CD1c-positive myeloid dendritic cell (primary cell): ENCODE measurements around the gene NAV2.
"Not testable (repeated sequence)": the region's sequence is repeated elsewhere in the genome, so short reads cannot be mapped to it uniquely, and the experiment has no call there.

Experiments
- DNase-seq: peaks from one replicate; pipeline ENCODE4 v3.0.0-alpha.2; 2016; ENCODE audit errors: extremely low spot score

The NAV2 gene

DNA sequence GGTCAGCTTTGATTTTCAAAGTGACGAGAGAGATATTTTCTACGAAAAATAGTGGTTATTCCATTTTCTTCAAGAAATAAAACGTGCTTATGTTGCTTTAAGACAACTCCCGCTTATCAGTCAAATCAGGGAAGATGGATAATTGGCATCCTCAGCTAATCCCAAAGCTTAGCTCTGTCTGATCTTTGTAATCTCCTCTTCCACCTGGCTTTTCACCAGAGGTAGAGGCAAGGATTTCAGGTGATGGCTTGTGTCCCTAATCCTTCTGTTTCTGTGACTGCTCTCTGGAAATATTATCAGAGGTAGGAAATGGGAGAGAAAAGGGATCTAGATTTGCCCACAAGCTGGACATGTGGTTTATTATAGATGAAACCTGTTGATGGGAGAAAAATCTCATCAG, 368.7 kb downstream of the NAV2 start:
- no peak for DNase-seq

DNA sequence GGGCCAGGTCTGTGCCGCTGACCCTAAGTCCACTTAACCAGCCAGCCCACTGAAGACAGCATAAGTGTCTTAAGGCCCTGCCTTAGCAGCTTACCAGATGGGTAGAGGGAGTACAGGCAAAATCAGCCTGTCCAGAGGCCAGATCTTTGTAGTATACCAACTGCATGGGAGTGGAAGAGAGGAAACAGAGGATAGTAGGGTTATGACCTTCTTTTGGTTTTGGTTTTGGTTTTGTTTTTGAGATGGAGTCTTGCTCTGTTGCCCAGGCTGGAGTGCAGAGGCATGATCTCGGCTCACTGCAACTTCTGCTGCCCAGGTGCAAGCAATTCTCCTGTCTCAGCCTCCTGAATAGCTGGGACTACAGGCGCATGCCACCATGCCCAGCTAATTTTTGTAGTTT, 371.2 kb downstream of the NAV2 start:
- not testable (repeated sequence) for DNase-seq

GRCh38 chr11:20084921-20085814, 372.5 kb downstream of the NAV2 start:
- DNase-seq = no peak

DNA sequence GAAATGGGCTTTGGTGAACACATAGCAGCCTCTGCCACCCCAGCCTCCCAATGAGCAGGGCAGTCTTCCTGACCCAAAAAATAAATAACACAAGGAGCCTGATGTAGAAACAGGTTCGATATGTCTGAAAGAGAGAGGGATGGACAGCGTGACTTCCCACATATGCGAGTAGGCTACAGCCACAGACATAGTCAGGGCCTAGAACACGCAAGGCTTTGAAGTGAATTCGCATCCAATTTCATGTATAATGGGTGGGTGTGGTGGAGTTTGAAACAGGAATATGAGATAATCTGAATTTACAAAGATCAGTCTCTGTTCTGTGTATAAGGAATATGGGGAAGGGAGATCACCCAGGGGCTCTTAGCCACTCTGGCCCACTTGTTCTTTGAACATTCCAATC, 373.3 kb downstream of the NAV2 start:
- no peak for DNase-seq

GRCh38 chr11:20087118-20087521, 374.5 kb downstream of the NAV2 start:
- no peak for DNase-seq

- DNase-seq = no peak
Measured at GRCh38 chr11:20088397-20089225, 376.0 kb downstream of the NAV2 start.

DNA sequence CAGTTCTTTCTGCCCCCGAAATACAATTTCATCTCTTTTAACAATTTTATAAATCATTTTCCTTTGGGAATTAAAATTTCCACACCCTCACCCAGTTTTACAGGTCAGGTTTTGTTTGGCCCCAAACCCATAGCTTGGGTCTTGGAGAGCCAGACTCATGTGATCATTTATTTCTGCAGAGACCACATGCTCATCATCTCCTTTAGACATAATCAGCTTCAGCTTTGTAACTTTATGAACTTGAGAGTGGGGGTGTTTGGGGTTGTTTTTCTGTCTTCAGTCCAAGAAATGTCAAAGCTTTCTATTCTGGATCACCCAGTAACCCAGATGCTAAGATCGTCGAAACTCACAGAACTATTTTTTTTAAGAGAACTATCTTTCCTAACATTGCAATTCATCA, 376.7 kb downstream of the NAV2 start:
- DNase-seq = no peak

DNA sequence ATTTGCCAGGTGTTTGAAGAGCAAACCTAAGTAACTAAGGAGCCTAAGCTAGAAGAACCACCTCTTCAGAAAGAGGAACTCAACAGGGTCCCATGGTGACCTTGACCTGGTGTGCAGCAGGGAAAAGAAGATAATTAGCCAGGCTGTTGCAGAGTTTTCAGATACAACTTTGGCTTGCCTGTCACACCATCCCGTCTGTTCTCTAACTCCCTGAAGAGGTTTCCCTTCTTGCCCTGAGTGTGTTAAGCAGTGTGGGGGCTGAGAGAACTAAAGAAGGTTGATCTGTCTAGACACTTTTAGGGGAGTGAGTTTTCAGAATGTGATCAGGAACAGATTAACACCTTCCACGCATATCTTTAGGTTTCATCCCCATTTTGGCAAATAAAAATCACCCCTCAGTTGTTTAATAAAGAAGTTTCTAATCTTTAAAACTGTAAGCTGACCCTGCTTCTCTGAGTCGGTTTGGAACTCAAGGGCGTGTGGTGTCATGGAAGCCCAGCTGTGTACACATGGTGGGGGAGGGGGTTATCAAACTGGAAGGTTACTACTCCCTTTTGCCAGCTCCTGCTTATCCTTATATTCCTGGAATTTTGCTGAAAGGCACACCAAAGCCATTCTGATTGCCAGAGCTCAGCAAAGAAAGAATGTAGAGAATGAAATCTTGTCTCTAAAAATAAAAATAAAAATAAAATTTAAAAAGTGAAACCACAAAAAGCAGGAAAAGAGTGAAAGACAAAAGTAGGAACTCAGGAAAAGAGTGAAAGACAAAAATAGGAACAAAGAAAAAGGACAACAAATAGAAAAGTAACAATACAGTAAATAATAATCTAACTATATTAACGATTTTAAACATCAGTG, 377.4 kb downstream of the NAV2 start:
- no peak for DNase-seq

DNA sequence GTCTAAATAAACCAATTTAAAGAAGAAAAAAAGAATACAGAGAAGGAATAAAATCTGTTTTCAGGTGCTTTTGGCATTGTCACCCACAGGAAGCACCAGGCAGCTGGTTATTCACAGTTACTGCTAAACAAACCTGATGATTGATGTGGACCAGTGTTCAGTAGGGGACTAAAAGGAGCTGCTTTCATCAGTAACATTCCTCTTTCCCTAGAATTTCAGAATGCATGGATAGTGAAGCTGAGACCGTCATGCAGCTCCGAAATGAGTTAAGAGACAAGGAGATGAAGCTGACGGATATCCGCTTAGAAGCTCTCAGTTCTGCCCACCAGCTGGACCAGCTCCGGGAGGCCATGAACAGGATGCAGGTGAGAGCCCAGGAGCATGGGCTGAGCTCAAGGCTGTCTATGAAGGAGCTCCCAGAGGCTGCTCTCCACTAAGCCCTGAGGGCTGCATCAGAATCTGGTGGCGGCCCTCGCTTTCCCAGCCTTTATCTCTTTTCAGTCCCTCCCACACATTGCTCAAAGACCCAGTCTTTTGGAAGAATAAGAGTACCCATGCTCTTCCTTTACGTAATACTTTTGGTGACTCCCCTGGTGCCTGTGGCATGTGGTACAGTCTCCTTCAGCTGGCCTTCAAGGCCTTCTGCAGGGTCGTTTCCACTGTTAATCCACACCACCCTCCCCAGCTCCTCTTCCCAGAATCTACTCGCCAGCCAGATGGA, 378.2 kb downstream of the NAV2 start:
- DNase-seq = no peak

DNA sequence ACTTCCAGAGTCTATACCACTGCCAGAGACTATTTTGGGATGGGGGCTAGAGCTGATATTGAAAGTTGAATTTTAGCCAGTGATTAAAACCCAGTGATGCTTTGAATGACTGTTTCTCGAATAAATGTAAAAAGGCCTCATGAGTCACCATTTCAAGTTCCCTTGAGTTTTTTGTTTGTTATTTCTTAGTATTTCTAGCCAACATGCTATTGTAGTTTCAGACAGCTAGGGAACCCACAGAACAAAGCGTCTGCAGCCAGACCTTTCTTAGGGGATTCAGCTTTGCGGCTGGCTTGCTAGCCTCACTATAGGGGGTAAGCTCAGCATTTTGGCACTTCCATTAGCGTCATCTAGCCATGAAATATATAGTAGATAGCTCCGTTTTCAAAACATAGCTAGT, 381.1 kb downstream of the NAV2 start:
- DNase-seq = no peak

GRCh38 chr11:20095189-20095588, 382.6 kb downstream of the NAV2 start:
- no peak for DNase-seq

DNA sequence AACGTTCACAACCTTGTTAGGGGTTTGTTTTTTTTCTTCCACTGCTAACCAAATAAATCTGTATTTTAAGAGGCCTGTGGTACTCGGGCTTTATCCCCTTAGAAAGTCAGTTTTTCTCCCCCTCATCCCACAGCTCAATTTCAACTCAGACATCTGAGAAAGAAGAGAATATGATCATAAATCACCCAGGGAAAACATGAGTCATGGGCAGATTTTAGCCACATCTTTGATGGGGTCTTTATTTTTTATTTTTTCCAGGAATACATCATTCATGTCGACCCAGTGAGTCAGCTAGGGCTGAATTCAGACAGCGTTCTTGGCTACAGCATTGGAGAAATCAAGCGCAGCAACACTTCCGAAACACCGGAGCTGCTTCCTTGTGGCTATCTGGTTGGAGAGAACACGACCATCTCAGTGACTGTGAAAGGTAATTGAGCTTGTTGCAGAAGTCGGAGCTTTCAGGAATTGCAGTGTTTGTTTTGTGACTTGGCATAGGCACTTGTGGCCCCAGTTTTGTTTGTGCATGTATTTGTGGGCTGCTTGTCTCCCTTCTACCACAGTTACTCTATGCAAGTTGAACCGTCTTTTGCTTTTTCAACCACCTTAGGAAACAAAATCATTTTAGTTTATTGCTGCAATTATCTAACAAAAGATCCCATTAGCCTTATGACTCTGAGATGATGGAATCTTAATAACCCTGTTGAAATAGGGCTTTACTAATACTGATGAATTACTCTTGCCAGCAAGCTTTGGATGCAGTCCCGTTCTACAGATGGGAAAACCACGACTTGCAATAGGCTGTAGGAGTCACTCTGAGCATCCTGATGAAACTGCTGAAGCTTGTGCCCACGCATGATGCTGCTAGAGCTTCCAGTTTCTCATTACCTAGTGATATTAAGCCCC, 384.9 kb downstream of the NAV2 start:
- no peak for DNase-seq

- no peak for DNase-seq
Measured at GRCh38 chr11:20099527-20099926, 386.9 kb downstream of the NAV2 start.

DNA sequence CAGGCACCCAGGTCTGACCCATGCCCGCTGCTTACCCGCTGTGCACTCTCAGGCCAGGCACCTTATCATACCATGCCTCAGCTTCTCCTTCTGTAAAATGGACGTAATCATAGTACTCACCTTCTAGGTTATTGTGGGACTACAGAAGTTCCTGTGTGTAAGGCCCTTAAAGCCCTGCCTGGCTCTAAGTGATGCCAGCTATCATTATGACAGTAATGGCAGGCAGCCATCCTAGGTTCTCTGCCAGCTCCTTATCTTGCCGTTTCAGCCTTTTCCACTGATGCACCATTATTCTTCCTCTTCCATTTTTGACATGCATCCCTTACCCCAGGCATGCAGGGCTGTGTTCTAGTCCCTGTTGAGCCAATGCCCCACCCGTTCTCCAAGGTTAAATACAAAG, 389.8 kb downstream of the NAV2 start:
- DNase-seq = no peak

GRCh38 chr11:20103281-20103680, 390.6 kb downstream of the NAV2 start:
- DNase-seq = no peak

GRCh38 chr11:20105427-20105826, 392.8 kb downstream of the NAV2 start:
- DNase-seq = no peak

DNA sequence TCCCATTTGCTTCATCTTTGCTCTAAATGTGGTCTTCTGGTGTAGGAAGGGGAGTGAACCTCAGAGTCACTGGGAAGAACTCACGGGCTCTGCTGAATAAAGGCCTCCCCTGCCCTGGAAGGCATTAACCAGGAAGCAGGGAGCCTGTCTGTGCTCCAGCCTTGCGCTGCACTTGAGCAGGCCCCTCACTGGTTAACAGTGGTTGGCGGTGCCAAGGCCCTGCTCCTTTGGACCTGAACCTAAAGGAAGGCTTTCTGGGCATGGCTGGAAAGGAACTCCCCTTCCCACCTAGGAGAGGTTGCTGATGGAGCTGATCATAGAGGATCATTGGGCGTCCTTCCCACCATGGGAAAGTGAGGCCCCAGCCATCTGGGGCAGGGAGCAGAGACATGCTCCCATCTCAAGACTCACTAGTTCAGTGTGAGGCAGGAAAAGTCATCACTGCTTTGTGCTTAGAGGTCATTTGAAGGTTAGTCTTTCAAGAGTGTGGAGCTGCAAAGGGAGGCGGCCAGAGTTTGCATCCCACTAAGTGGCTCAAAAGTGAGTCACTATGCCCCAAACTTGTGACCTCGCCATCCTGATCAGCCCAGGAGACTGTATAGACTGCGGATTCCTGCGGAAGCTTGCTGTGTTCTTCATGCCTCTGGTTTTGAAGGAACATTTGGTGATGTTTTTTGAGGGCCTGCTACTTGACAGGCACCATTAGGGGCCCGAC, 397.3 kb downstream of the NAV2 start:
- DNase-seq = no peak

GRCh38 chr11:20110908-20111669, 398.5 kb downstream of the NAV2 start:
- peak; percentile 41 for DNase-seq

GRCh38 chr11:20111871-20112270, 399.2 kb downstream of the NAV2 start:
- DNase-seq = no peak
